Sigmoid colon (tissue), 4 donors: Measurements from ENCODE around the gene GATB.

Experiments used
- CTCF ChIP-seq, 4 experiments: fragments of 450-650 bp in 3 of 4; fragments of 200-600 bp in 1 of 4; IDR thresholded peaks; one replicate each; pipeline ENCODE4 v1.5.1; 2016 to 2019; ENCODE audit warnings: antibody characterized with exemption in 4 of 4, mild to moderate bottlenecking in 3 of 4, moderate library complexity in 2 of 4
- POLR2A ChIP-seq, 2 donors: fragments of 450-650 bp; IDR thresholded peaks; one replicate each; pipeline ENCODE4 v1.6.1; 2016; ENCODE audit warnings: antibody characterized with exemption in 2 of 2, mild to moderate bottlenecking in 2 of 2, moderate library complexity in 2 of 2
- POLR2AphosphoS5 ChIP-seq, 4 donors: sonication (generic); formaldehyde crosslinking; IDR thresholded peaks; one replicate each; pipeline ENCODE4 v1.6.1; 2017; ENCODE audit warnings: antibody characterized with exemption in 4 of 4

- TF ChIP-seq CTCF (IDR thresholded peaks at IDR 0.05) (no peak), POLR2A (IDR thresholded peaks at IDR 0.05) (no peak), POLR2AphosphoS5 (IDR thresholded peaks at IDR 0.05) (no peak)
These were observed 83.6 kb downstream of the GATB start for GRCh38 chr4:151677193-151677592.
